GM12873 (cell line): ENCODE data around the gene GRM8.

Experiments used
- CTCF ChIP-seq: IDR thresholded peaks from 2 replicates; pipeline ENCODE4 v1.5.1; 2012; ENCODE audit warnings: low read depth, mild to moderate bottlenecking, moderate library complexity, low read length, control low read depth; ENCODE audit not compliant: insufficient read depth; ENCODE audit errors: missing control alignments

Gene GRM8

GRCh38 chr7:126931581-126931980 lies 321.2 kb downstream of the GRM8 start:
- TF ChIP-seq CTCF = no peak

- no peak for TF ChIP-seq CTCF
Measured at GRCh38 chr7:126930166-126930565, 322.6 kb downstream of the GRM8 start.

GRCh38 chr7:126924477-126924876 lies 328.3 kb downstream of the GRM8 start:
- no peak for TF ChIP-seq CTCF

GRCh38 chr7:126881315-126881714 lies 371.4 kb downstream of the GRM8 start:
- no peak for TF ChIP-seq CTCF

- peak; percentile 66 for TF ChIP-seq CTCF
Measured at GRCh38 chr7:126856691-126857291, 395.9 kb downstream of the GRM8 start.

GRCh38 chr7:126845331-126845730 lies 407.4 kb downstream of the GRM8 start:
- TF ChIP-seq CTCF = no peak

GRCh38 chr7:126843883-126844282 lies 408.9 kb downstream of the GRM8 start:
- TF ChIP-seq CTCF = no peak
